Measurements from ENCODE around the gene CRNKL1. TPM values are rescaled to one million over a fixed set of nuclear protein-coding genes. Genes with fewer than 3 reads are reported as not detected.
"Not testable (repeated sequence)": the region's sequence is repeated elsewhere in the genome, so short reads cannot be mapped to it uniquely, and the experiment has no call there.

Gene CRNKL1
- total RNA-seq, 1 experiment from 2014 or later = 34.7 TPM

DNA sequence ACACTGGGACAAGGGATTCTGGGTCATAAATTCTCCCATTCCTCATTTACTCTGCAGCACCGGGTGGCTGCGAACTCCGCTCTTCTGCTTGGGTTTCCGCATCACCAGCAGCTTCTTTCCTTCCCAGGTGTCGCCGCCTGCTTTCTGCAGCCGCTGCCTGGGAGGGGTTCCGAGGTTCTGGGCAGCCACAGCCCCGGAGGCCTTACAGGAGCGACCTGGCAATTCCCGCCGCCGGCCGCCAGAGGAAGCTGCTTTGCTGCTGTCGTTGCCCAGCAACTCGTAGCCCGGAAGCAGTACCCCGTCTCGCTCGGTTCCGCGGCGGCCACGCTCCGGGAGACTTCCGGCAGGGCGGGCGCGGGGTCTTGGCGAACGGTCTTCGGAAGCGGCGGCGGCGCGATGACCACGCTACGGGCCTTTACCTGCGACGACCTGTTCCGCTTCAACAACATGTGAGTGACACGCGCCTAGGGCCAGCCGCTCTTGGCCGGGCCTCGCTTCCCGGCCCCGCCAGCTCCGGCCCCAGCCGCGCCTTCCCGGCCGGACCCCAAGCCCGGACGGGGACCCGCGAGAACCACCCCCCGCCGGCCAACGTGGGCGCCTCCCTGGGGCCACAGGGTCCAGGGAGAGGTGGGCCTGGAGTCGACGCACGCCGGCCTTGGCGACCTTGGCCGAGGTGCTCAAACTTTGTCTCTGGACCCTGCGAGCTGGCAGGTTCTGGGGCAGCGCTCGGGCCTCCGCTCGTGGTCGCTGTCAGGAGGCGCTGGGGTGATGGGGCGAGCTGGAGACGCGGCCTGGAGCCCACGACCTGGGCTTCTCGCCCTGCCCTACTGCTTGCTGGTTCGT, 35.0 kb downstream of the CRNKL1 start, which contains the start of gene NAA20:
Gene NAA20 (plus strand): TSS at position 362 of the 843 bp plus-strand sequence. CDS start 35 bp downstream, at position 397.
- in situ Hi-C loops (cut with HindIII; ENCODE audit: low sequenced_read_pairs) = no loop called here
- peak; percentile 95 for DNase-seq (ENCODE audit: low spot score)

DNA sequence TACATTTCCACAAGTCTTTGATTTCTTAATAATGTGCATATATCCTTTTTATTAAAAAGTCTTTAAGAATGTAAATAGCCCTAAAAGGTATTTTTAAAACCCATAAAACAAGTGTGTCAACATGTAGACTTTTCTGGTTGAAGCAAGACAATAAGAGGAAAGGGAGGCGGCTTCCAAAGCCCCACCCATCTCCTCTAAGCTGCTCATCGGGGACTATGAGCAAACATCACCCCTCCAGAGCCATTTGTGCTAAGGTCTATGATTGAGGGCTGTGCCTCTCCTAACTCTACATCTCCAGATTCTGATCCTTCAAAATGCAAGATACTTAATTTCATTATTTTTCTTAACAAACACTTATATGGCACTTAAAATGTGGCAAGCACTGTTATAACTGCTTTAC, 37.6 kb downstream of the CRNKL1 start:
- DNase-seq (ENCODE audit: low spot score) = no peak
- in situ Hi-C loops (cut with HindIII; ENCODE audit: low sequenced_read_pairs) = no loop called here

DNA sequence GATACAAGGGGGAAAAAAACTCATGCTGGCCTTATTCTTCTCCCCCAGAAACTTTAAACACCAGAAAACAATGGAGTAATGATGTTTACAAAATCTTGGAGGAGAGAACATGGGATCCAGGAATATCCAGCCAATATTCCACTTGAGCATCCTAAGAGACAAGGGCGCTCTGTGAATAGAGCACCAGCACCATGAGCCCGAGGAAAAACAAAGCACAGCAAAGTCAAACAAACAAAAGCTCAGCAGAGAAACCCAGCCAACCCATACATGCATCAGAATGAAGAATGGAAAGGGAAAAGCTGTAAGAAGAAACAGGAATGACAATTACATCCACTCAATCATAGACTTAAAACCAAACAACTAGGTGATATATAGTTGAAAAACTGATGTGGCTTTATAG, 39.7 kb downstream of the CRNKL1 start:
- in situ Hi-C loops (cut with HindIII; ENCODE audit: low sequenced_read_pairs) = no loop called here
- DNase-seq (ENCODE audit: low spot score) = no peak

DNA sequence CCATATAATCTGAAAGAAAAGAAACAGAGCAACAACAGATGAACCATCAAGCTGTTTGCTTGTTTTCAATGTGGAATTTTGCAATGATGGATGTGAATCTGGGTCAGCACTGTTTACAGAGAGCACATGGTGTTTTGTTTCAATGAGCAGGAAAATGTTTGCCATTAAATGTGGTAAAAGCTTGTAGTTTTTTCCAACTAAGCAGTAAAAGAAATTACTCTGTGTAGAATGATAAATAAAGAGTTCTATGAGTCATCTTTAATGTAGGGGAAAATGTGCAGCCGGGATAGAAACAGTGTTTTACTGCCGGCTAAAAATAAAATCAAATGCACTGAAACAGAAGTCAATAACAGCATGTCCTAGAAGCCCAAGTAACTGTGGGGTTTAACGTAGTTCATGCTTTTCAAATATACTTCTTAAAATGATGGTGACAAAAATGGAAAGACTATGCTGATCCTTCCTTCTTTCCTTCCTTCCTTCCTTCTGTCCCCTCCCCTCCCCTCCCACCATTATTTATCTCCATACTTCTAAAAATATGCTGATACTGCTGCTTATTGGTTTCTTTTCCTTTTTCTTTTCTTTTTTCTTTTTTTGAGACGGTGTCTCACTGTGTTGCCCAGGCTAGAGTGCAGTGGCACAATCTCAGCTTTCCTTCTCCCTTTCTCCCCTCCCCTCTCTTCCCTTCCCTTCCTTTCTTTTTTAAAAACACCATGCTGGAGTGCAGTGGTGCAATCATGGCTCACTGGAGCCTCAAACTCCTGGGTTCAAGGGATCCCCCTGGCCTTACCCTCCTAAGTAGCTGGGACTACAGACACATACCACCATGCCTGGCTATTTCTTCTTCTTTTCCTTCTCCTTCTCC, 41.4 kb downstream of the CRNKL1 start:
- peak; percentile 86 for DNase-seq (ENCODE audit: low spot score)
- in situ Hi-C loops (cut with HindIII; ENCODE audit: low sequenced_read_pairs) = no loop called here

DNA sequence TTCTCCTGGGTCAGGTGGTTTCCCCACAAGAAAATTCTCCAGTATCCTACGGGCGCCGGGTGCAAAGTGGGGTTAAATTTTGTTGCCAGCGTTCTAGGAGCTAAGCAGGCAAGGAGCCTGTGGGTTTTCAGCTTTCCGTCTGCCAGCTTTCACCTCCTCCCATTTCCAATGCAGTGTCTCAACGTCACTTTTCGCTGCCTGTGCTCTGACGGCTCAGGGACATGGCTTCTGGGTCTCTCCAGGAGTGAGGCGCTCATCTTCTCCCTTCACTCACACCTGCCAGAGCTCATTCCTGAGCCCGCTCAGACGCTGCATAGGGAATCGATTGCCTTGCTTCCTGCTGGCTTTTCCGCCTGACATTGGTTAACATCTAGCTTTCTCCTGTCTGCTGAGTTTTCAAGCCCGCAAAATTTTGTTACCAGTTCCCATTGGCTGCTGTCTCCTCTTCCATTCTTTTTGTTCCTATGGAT, 42.4 kb downstream of the CRNKL1 start:
- in situ Hi-C loops (cut with HindIII; ENCODE audit: low sequenced_read_pairs) = no loop called here
- peak; percentile 36 for DNase-seq (ENCODE audit: low spot score)

DNA sequence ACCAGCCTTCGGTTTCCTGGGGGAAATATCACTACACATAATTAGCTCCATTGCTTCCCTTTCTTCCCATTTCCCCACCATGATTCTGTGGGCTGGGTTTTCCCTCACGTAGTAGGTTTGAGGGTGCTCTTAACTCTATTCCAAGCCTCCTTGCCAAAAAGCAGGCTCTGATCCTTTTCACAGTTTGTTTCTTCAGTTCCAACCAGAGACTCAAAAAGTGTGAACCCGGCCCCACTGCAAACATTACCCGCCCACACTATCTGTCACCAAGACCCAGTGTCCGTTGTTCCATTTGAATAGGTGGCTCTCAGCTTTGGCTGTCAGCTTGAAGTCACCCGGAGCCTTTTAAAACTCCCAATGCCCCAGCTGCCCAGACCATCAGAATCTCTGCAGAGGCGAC, 46.9 kb downstream of the CRNKL1 start:
- DNase-seq (ENCODE audit: low spot score) = no peak
- in situ Hi-C loops (cut with HindIII; ENCODE audit: low sequenced_read_pairs) = no loop called here

DNA sequence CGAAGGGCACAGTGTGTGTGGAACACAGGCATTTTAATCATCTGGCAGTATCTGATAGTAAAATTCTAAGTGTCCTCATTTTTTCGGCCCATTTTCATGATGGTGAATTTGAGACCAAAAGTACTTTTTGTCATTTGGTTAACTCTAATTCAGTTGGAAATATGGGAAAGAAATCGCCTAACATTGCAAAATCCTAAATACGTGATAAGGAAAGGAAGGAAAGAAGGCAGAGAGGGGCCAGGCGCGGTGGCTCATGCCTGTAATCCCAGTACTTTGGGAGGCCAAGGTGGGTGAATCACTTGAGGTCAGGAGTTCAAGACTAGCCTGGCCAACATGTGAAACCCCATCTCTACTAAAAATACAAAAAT, 48.3 kb downstream of the CRNKL1 start:
- DNase-seq (ENCODE audit: low spot score); in situ Hi-C loops (cut with HindIII; ENCODE audit: low sequenced_read_pairs): not testable (repeated sequence)

DNA sequence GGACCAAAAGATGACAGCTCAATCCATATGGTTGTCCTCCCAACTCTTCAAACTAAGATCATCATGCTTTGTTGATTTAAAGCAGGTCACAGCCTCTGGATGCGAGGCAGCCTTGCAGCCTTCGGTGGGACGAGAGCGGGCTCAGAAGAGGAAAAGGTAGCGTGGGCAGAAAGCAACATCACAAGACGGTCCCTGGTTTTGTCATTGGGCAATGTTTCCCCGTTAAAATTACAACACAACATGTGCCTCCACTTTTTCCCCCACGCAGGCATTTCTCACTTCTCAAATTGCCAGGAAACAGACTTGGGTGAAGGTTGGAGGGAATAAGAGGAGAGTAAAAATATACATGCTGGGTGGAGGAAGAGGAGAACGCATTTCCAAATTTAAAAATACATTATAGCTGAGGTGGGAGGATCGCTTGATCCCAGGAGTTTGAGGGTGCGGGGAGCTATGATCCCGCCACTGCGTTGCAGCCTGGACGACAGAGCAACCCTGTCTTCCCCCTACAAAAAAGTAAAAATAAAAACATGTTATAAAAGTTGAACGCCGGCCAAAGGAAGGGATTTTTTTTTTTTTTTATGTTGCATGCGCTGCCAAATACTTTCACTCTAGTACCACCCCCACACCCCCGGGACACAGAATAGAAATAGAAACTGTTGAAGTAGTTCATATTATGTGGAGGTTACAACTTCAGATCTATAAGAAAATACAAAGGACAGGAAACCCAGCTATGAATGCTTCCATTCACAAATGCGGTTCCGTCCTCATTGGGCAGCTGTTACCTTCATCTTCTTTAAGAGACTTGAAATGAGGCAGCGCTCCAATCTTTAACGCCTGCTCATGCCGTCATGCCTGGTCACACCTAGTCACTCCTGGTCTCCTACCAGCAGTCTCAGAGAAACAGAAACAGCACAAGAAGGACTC, 49.0 kb downstream of the CRNKL1 start:
- no peak for DNase-seq (ENCODE audit: low spot score)
- in situ Hi-C loops (cut with HindIII; ENCODE audit: low sequenced_read_pairs) = no loop called here

DNA sequence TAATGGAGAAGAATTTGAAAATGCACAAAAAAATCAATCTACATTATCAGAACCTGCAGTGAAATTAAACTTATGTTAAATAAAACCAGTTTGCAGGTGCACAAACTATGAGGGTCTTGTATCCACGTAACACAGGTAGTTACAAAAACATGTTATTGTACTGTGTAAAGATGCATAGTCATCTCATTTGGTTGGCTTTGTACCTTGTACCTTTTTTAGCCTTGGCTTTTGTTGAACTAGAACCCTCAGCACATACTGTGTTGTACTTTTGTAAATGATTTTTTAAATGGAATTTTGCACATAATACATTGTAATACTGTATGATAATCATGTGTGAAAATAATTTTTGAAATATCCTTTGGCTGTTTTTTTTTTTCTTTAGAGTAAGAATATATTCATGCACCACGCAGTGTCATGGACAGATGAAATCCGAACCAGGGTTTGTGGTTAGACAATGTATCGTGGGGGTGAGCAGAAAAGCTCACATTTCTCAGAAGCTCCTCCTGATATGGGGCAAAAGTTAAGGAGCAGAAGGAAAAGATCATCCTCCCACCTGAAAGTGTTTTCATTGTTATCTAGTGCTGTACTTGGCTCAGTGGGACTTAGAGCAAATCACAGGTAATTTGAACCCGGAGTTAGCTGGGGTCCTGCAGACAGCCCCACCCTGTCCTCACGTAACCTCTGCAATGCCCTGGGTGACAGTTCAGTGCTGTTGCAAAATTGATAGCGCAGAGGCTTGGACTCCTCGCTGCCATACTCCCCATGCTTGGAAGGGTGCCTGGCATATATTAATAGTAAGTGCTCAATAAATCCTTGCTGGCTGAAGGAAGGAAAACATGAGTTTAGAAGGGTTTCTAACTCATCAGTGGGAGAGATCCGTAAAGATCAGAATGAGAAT, 49.9 kb downstream of the CRNKL1 start:
- in situ Hi-C loops (cut with HindIII; ENCODE audit: low sequenced_read_pairs) = no loop called here
- DNase-seq (ENCODE audit: low spot score) = no peak

DNA sequence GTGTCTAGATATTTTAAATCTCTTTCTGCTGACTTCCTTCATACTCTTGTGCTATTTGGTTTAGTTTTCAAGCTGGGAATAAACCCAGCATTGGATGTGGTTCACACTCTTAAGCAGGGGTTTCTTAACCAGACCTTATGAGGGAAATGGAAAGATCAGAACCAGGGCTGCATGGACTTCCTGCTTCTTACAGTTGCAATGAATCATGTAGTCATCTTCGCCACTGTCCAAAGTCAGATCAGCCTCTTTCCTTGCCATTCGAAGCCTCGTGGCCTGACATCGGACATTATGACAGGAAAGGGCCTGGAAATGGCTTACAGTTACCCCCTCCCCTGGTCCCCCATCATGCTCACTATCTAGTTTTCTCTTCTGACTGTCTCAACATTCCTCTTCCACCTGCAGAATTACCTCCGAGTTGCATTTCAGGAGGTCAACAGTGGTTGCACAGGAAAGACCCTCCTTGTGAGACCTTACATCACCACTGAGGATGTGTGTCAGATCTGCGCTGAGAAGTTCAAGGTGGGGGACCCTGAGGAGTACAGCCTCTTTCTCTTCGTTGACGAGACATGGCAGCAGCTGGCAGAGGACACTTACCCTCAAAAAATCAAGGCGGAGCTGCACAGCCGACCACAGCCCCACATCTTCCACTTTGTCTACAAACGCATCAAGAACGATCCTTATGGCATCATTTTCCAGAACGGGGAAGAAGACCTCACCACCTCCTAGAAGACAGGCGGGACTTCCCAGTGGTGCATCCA, 51.9 kb downstream of the CRNKL1 start:
- no peak for DNase-seq (ENCODE audit: low spot score)
- in situ Hi-C loops (cut with HindIII; ENCODE audit: low sequenced_read_pairs) = no loop called here

DNA sequence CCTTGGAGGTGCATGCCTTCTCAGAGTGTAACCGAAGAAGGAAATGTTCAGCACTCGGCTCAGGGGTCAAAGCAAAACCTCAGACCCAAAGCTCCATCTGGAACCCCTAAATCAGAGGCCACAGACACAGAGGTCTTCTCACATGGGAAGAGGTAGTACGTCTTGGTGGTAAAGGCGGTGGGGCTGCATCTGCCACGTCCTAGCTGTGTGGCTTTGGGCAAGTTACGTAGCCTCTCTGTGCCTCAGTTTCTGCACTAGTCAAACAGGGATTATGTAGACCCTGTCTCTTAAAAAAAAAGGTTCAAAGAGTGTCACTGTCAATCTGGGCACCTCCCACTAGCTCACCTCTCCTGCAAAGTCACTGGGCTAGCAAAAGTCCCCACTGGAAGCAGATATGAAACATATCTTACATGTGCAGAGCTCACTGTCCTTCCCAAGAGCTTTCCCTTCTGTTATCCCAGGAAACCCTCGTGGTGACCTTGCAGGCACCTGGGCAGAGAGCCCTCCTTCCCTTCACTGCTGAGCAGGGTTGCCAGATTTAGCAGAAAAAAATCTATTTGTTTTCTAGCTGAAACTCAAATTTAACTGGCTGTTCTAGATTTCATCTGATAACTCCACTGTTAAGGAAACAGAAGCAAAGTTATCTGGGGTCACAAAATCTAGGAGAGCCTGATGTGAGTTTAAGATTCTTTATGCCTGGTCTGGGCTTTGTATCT, 53.1 kb downstream of the CRNKL1 start:
- in situ Hi-C loops (cut with HindIII; ENCODE audit: low sequenced_read_pairs) = no loop called here
- no peak for DNase-seq (ENCODE audit: low spot score)

DNA sequence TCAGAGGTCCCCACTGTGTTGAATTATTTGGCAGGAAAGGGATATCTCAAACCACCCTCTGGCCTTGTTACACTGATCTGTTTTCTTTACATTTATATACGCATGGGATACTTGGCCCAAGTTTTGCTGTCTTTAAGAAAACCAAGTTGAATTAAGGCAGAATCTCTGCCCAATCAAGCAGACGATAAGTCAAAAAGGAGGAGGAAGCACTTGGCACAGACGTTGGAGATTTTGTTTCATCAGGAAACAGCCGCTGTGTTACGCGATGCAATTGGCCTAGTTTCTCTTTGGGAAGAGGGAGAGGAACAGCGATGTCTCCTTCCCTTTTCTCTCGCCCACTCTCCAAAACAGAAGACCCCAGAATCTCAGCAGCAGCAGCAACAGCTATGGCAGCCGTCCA, 55.3 kb downstream of the CRNKL1 start:
- in situ Hi-C loops (cut with HindIII; ENCODE audit: low sequenced_read_pairs) = no loop called here
- DNase-seq (ENCODE audit: low spot score) = no peak

DNA sequence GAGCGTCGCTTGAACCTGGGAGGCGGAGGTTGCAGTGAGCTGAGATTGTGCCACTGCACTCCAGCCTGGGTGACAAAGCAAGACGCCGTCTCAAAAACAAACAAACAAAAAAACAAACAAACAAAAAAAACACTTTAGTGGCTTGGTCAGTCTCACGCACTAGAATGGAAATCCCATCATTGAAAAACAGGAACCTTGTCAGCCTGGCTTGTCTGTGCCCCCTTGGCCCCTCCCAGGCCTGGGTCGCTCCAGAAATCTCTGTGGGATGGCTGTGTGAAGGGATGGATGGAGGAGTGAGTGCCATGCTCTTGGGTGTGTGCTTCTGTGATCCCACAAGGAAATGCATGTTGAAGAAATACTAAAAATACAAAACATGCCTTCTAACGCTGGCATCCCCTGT, 56.0 kb downstream of the CRNKL1 start:
- in situ Hi-C loops (cut with HindIII; ENCODE audit: low sequenced_read_pairs) = no loop called here
- DNase-seq (ENCODE audit: low spot score) = no peak

DNA sequence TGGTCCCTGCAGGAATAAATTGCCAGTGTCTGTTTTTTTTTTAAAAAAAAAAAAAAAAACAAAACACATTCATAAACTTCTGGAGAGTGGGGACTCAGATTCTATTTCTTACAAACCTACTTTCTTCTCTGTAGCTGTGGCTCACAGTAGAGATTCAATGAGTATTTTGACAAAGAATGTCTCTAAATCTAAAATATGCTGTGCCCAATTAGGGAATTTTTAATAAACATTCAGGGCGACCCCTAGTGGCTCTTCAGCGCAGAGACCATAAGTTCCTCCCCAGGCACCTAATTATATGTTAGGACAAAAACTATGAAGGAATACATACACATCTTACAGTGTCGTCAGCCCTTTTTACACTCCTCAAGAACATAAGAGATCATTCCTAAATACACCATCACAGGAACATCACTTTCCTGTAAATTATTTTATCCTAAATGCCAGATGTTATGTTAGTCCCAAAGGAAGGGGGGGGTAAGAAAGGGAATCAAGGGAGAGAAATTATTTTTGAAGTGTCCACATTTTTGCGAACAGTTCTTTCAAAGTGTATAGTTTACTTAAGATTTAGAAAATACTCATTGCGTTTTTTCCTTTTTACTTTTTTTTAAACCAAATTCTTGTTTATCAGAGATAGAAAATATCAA, 56.9 kb downstream of the CRNKL1 start:
- DNase-seq (ENCODE audit: low spot score) = peak; percentile 71
- in situ Hi-C loops (cut with HindIII; ENCODE audit: low sequenced_read_pairs) = no loop called here

DNA sequence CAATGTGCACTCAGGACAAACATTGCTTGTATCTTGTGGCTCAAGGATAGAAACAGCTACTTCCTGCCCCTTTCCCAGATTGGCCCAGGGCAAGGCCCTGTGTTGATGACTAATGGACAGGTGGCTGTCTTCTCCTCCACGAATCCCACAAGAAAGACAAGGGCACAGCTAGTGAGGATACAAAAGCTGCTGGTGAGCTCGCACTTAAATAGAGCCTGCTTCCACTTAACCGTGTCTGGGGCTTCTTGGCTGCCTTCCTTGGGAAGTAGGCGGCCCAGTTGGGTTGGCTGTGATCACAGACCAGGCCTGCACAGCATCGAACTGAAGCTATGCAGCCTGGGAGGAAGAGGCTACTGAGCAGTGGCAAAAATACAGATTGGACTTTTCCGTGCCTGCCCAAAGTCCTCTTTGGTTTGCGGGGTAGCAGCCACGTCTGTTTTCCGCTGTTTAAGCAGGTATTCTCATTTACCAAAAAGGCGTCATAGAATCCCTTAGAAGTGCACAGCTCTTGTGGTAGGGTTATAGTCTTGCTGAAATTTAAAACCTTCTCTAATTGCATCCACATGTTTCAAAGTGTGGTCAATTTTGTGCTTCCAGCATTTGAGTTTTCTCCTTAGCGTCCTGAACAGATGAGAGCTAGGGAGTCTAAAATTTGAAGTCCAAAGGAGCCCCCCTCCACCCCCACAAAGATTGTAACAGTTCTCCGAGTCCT, 58.2 kb downstream of the CRNKL1 start:
- no peak for DNase-seq (ENCODE audit: low spot score)
- in situ Hi-C loops (cut with HindIII; ENCODE audit: low sequenced_read_pairs) = no loop called here

Data from G401 (cell line).